K562 (cell line): Measurements from ENCODE around the gene MBD3. TPM values are rescaled to one million over a fixed set of nuclear protein-coding genes. Genes with fewer than 3 reads are reported as not detected.

Experiments used
- BDP1 ChIP-seq: IDR thresholded peaks from 3 replicates; pipeline ENCODE4 v1.6.1; 2011; ENCODE audit not compliant: insufficient read length, insufficient read depth
- BRD4 ChIP-seq: fragments of 200-600 bp; sonication (generic); IDR thresholded peaks from 2 replicates; pipeline ENCODE4 v1.6.1; 2017; ENCODE audit warnings: inconsistent platforms
- CEBPG ChIP-seq, 3 experiments: fragments of 200-800 bp in 1 of 3; sonication (Bioruptor generic) in 1 of 3; sonication (generic) in 1 of 3; formaldehyde crosslinking in 1 of 3; IDR thresholded peaks in 2 of 3; conservative IDR thresholded peaks in 1 of 3; 2 replicates each; pipeline versions ENCODE4 v1.6.1 to v1.8.0; 2016 to 2022; ENCODE audit warnings: missing compliant biosample characterization in 2 of 3, missing genetic modification characterization in 2 of 3, mild to moderate bottlenecking in 1 of 3, missing genetic modification reagents in 1 of 3
- CHCHD3 ChIP-seq: fragments of 250-450 bp; sonication (Bioruptor Pico); IDR thresholded peaks from 2 replicates; pipeline ENCODE4 v2.1.2; 2022; ENCODE audit warnings: mild to moderate bottlenecking
- EHMT2 ChIP-seq: fragments of 450-650 bp; IDR thresholded peaks from 2 replicates; pipeline ENCODE4 v1.6.1; 2018; ENCODE audit warnings: antibody characterized with exemption
- ETV6 ChIP-seq, 3 experiments: fragments of 150-350 bp in 1 of 3; sonication (generic) in 1 of 3; formaldehyde crosslinking in 1 of 3; IDR thresholded peaks; 2 replicates each; pipeline versions ENCODE4 v1.6.1 to v1.8.0; 2014 to 2022; ENCODE audit warnings: borderline replicate concordance in 2 of 3, low read depth in 2 of 3, antibody characterized with exemption in 1 of 3, low read length in 1 of 3, mild to moderate bottlenecking in 1 of 3, missing genetic modification reagents in 1 of 3
- GATAD2B ChIP-seq: fragments of 450-650 bp; IDR thresholded peaks from 2 replicates; pipeline ENCODE4 v1.6.1; 2017; ENCODE audit warnings: mild to moderate bottlenecking, borderline replicate concordance
- HEY1 ChIP-seq: fragments of 250-450 bp; sonication (Bioruptor Pico); IDR thresholded peaks from 2 replicates; pipeline ENCODE4 v1.5.0; 2020; ENCODE audit warnings: mild to moderate bottlenecking, moderate library complexity, borderline replicate concordance
- HNRNPUL1 ChIP-seq: fragments of 200-400 bp; formaldehyde crosslinking; IDR thresholded peaks from 2 replicates; pipeline ENCODE4 v1.6.1; 2017; ENCODE audit warnings: low read length
- KDM1A ChIP-seq, 2 experiments: fragments of 450-650 bp; IDR thresholded peaks; 2 replicates each; pipeline ENCODE4 v1.6.1; 2016; ENCODE audit warnings: mild to moderate bottlenecking in 2 of 2
- MXI1 ChIP-seq: IDR thresholded peaks from 2 replicates; pipeline ENCODE4 v1.6.1; 2011; ENCODE audit warnings: low read depth, mild to moderate bottlenecking, improper control_type of control experiment, low read length
- PPARD ChIP-seq: fragments of 250-450 bp; sonication (Bioruptor Pico); IDR thresholded peaks from 2 replicates; pipeline ENCODE4 v1.8.0; 2022; ENCODE audit warnings: inconsistent platforms, mild to moderate bottlenecking, moderate library complexity
- SMARCB1 ChIP-seq: IDR thresholded peaks from 2 replicates; pipeline ENCODE4 v1.6.1; 2011; ENCODE audit warnings: improper control_type of control experiment, low read depth; ENCODE audit not compliant: insufficient read length
- TARDBP ChIP-seq: fragments of 450-650 bp; IDR thresholded peaks from 2 replicates; pipeline ENCODE4 v1.6.1; 2016
- TGIF2 ChIP-seq: sonication (generic); formaldehyde crosslinking; IDR thresholded peaks from 2 replicates; pipeline ENCODE4 v1.8.1; 2022; ENCODE audit warnings: mild to moderate bottlenecking, missing genetic modification reagents, moderate library complexity
- YBX1 ChIP-seq: fragments of 450-650 bp; IDR thresholded peaks from 2 replicates; pipeline ENCODE4 v1.7.1; 2016; ENCODE audit warnings: mild to moderate bottlenecking
- ZFP1 ChIP-seq: fragments of 450-650 bp; formaldehyde crosslinking; IDR thresholded peaks from 2 replicates; pipeline ENCODE4 v1.4.0; 2020; ENCODE audit warnings: mild to moderate bottlenecking, mixed read lengths
- ZNF253 ChIP-seq: fragments of 250-450 bp; sonication (Bioruptor Pico); conservative IDR thresholded peaks from 2 replicates; pipeline ENCODE4 v1.6.1; 2021; ENCODE audit warnings: mild to moderate bottlenecking
- ZNF274 ChIP-seq: IDR thresholded peaks from 2 replicates; pipeline ENCODE4 v1.6.1; 2011; ENCODE audit warnings: low read depth, mild to moderate bottlenecking, low read length, moderate library complexity, borderline replicate concordance
- polyA plus RNA-seq, 8 experiments: library from polyadenylated mRNA; depleted of rRNA in 4 of 8; stranded (reverse) in 5 of 8; unstranded in 3 of 8; fragments of >200 nt; fragmentation: Nextera tagmentation in 2 of 8; fragmentation: Illumina TruSeq in 1 of 8; extraction: Ambion mirVana in 2 of 8; extraction: Trizol in 1 of 8; gene quantifications; 2 replicates each; pipeline versions ENCODE4 v1.2.1 to v1.2.3, GENCODE V29; 2011 to 2014; ENCODE audit warnings: inconsistent platforms in 1 of 8, missing spikeins in 1 of 8
- total RNA-seq, 7 experiments: library from RNA; depleted of rRNA in 6 of 7; stranded (reverse); fragments of >200 nt in 6 of 7; fragmentation: Illumina TruSeq in 2 of 7; extraction: Trizol in 2 of 7; gene quantifications; 2 replicates each; pipeline versions ENCODE4 v1.2.1 to v1.2.3, GENCODE V29; 2011 to 2021; ENCODE audit warnings: low replicate concordance in 1 of 7
- TF ChIP-seq, protein P1 (sequence below): fragments of 250-450 bp; sonication (Bioruptor Pico); IDR thresholded peaks from 2 replicates; pipeline ENCODE4 v1.4.0; 2020; ENCODE audit warnings: mild to moderate bottlenecking, moderate library complexity
- TF ChIP-seq, protein P2 (sequence below): IDR thresholded peaks from 2 replicates; pipeline ENCODE4 v1.6.1; 2016; ENCODE audit warnings: missing genetic modification characterization, missing compliant biosample characterization
- TF ChIP-seq, protein P3 (sequence below), 2 experiments: IDR thresholded peaks; 2 replicates each; pipeline ENCODE4 v1.6.1; 2011; ENCODE audit warnings: borderline replicate concordance in 1 of 2, control low read depth in 1 of 2, low read depth in 1 of 2, low read length in 1 of 2, mild to moderate bottlenecking in 1 of 2, mixed read lengths in 1 of 2, moderate library complexity in 1 of 2; ENCODE audit not compliant: insufficient read depth in 1 of 2, insufficient read length in 1 of 2, poor library complexity in 1 of 2, severe bottlenecking in 1 of 2; ENCODE audit errors: extremely low read depth in 1 of 2
- TF ChIP-seq, protein P4 (sequence below): fragments of 450-650 bp; IDR thresholded peaks from 2 replicates; pipeline ENCODE4 v1.6.1; 2016; ENCODE audit warnings: antibody characterized with exemption

Gene MBD3
- total and polyA plus RNA-seq, 9 of the 15 experiments (the other 6 are each of a cell fraction or from before 2014, with no cell fraction given) = 0.24 to 137 (median 30.9) TPM

DNA sequence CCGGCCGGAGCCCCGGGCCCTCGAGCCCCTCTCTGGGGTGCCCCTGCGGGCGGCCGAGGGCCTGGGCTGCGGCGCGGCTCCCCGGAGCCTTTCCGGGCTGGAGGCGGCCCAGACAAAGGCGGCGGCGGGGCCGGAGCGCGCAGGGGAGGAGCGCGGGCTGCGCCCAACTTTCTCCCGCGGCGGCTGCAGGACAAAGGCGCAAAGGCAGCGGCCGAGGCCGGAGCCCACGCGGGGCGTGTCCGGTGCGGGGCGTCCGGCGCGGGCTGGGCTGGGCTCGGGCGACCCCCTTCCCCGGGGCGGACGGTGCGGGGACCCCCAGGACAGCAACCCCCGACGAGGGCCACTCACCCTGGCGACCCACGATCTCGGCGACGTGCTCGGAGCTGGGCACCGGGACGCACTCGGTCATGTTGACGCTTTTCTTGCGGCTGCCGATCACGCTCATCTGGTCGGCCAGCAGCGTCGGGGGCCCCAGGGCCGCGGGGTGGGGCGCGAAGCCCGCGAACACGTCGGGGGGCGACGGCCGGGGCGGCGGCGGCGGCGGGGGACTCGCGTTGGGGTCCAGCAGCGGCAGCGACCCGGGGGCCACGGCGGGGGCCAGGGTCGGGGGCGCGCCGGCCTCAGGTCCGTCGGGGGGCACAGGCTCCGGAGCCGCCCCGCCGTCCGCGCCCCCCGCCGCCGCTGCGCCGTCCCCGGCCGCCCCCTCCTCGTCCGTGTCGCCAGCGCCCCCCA lies 25.4 kb downstream of the MBD3 start (continued):
- TF ChIP-seq CEBPG (CRISPR knock-in tag; IDR thresholded peaks at IDR 0.05) (no peak), CEBPG (tag; conservative IDR thresholded peaks at IDR 0.05 in 1 of 2, IDR thresholded peaks at IDR 0.05 in 1 of 2) (no peak), ZNF253 (CRISPR knock-in tag) (no peak), CHCHD3 (CRISPR knock-in tag) (no peak), MXI1 (no peak), ZNF274 (no peak), BRD4 (no peak), HEY1 (CRISPR knock-in tag) (no peak), HNRNPUL1 (no peak), SMARCB1 (no peak), PPARD (CRISPR knock-in tag) (no peak), ETV6 (IDR thresholded peaks at IDR 0.05; ENCODE audit: borderline replicate concordance in 1 of 2, low read depth in 2 of 2, low read length in 1 of 2) (no peak), ETV6 (CRISPR knock-in tag; IDR thresholded peaks at IDR 0.05; ENCODE audit: borderline replicate concordance) (no peak), ZFP1 (CRISPR knock-in tag) (no peak), GATAD2B (peak; percentile 69), KDM1A (IDR thresholded peaks at IDR 0.05) (no peak), BDP1 (no peak), EHMT2 (no peak), YBX1 (no peak), TGIF2 (CRISPR knock-in tag) (no peak), TARDBP (0 out of 2 replicates have a peak, but pooled peaks have one; percentile 53)
- TF ChIP-seq, protein P1, sequence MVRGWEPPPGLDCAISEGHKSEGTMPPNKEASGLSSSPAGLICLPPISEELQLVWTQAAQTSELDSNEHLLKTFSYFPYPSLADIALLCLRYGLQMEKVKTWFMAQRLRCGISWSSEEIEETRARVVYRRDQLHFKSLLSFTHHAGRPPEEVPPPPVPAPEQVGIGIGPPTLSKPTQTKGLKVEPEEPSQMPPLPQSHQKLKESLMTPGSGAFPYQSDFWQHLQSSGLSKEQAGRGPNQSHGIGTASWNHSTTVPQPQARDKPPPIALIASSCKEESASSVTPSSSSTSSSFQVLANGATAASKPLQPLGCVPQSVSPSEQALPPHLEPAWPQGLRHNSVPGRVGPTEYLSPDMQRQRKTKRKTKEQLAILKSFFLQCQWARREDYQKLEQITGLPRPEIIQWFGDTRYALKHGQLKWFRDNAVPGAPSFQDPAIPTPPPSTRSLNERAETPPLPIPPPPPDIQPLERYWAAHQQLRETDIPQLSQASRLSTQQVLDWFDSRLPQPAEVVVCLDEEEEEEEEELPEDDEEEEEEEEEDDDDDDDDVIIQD (CRISPR knock-in tag) = no peak
- TF ChIP-seq, protein P2, sequence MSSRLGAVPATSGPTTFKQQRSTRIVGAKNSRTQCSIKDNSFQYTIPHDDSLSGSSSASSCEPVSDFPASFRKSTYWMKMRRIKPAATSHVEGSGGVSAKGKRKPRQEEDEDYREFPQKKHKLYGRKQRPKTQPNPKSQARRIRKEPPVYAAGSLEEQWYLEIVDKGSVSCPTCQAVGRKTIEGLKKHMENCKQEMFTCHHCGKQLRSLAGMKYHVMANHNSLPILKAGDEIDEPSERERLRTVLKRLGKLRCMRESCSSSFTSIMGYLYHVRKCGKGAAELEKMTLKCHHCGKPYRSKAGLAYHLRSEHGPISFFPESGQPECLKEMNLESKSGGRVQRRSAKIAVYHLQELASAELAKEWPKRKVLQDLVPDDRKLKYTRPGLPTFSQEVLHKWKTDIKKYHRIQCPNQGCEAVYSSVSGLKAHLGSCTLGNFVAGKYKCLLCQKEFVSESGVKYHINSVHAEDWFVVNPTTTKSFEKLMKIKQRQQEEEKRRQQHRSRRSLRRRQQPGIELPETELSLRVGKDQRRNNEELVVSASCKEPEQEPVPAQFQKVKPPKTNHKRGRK (tag) = no peak
- TF ChIP-seq, protein P3, sequence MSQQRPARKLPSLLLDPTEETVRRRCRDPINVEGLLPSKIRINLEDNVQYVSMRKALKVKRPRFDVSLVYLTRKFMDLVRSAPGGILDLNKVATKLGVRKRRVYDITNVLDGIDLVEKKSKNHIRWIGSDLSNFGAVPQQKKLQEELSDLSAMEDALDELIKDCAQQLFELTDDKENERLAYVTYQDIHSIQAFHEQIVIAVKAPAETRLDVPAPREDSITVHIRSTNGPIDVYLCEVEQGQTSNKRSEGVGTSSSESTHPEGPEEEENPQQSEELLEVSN (IDR thresholded peaks at IDR 0.05; ENCODE audit: borderline replicate concordance in 1 of 2, extremely low read depth in 1 of 2, insufficient read depth in 1 of 2, insufficient read length in 1 of 2, low read depth in 1 of 2, low read length in 1 of 2, poor library complexity in 1 of 2, severe bottlenecking in 1 of 2) = no peak
- TF ChIP-seq, protein P4, sequence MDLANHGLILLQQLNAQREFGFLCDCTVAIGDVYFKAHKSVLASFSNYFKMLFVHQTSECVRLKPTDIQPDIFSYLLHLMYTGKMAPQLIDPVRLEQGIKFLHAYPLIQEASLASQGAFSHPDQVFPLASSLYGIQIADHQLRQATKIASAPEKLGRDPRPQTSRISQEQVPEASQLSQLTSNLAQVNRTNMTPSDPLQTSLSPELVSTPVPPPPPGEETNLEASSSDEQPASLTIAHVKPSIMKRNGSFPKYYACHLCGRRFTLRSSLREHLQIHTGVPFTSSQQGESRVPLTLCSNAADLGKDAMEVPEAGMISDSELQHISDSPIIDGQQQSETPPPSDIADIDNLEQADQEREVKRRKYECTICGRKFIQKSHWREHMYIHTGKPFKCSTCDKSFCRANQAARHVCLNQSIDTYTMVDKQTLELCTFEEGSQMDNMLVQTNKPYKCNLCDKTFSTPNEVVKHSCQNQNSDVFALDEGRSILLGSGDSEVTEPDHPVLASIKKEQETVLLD = no peak
